Activated T-cell treated with anti-CD3 and anti-CD28 coated beads for 48 hours (primary cell): ENCODE measurements around the gene FBL.

ENCODE experiments used
- DNase-seq: peaks from one replicate; pipeline ENCODE4 v3.0.0-alpha.2; 2020; ENCODE audit warnings: low read depth

The FBL gene

GRCh38 chr19:39788244-39788643 is 57.9 kb downstream of the FBL start:
- DNase-seq = no peak
